Activated T-helper 17 cell treated with anti-CD3 and anti-CD28 coated beads, Interleukin-2, amount 50 U/mL, for 72 hours (primary cell): ENCODE data around the gene RHOBTB1. TPM values are rescaled to one million over a fixed set of nuclear protein-coding genes. Genes with fewer than 3 reads are reported as not detected.

Experiments
- ATAC-seq: fragments of 150-1000 bp; cut with Tn5 transposase; replicated peaks from 2 replicates; pipeline ENCODE4 v1.10.0; 2021; ENCODE audit warnings: mild to moderate bottlenecking, moderate library complexity
- H3K27ac Mint-ChIP-seq: one replicate; pipeline ENCODE4 v1.8.0; 2022; ENCODE audit warnings: mixed read lengths
- H3K27me3 Mint-ChIP-seq: one replicate; pipeline ENCODE4 v1.8.0; 2022; ENCODE audit warnings: mixed read lengths
- H3K36me3 Mint-ChIP-seq: one replicate; pipeline ENCODE4 v1.8.0; 2022; ENCODE audit warnings: low read depth, mild to moderate bottlenecking, mixed read lengths
- H3K4me1 Mint-ChIP-seq: one replicate; pipeline ENCODE4 v1.8.0; 2022; ENCODE audit warnings: mixed read lengths
- H3K4me3 Mint-ChIP-seq: one replicate; pipeline ENCODE4 v1.8.0; 2022; ENCODE audit warnings: mild to moderate bottlenecking, mixed read lengths
- H3K9me3 Mint-ChIP-seq: one replicate; pipeline ENCODE4 v1.8.0; 2022; ENCODE audit warnings: mixed read lengths
- total RNA-seq, 2 donors: library from RNA; stranded (reverse); gene quantifications; one replicate each; pipeline ENCODE4 v1.2.3, GENCODE V29; 2022

RHOBTB1 gene
- total RNA-seq, 2 donors from 2014 or later = 0.56 TPM; not detected in 1

DNA sequence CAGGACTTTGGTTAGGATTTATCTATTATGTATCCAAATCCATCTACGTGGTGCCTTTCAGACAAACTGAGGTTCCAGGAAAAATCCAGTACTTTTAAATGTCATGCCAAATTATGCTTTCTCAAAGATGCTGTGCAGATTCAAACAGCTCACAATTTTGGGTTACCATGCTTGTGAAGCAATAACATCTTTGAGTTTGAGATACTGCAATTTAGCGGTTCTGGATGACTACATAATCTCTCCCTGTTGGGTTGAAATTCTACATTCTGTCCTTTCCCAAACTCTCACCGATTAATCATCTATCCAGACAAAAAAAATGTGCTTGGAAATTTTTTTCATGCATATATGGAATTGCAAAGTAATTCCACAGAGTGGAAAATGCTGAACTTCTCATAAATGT is 3.5 kb downstream of the RHOBTB1 start:
- Mint-ChIP-seq H3K36me3 (no peaks in the 10 kb centered on the region), H3K4me3 (no peak overlapping the region), H3K27me3 (peaks cover 44% of the 10 kb centered on the region), H3K4me1 (peaks cover 7% of the 10 kb centered on the region), H3K27ac (no peak overlapping the region), H3K9me3 (peaks cover 3% of the 10 kb centered on the region)
- no peak for ATAC-seq

DNA sequence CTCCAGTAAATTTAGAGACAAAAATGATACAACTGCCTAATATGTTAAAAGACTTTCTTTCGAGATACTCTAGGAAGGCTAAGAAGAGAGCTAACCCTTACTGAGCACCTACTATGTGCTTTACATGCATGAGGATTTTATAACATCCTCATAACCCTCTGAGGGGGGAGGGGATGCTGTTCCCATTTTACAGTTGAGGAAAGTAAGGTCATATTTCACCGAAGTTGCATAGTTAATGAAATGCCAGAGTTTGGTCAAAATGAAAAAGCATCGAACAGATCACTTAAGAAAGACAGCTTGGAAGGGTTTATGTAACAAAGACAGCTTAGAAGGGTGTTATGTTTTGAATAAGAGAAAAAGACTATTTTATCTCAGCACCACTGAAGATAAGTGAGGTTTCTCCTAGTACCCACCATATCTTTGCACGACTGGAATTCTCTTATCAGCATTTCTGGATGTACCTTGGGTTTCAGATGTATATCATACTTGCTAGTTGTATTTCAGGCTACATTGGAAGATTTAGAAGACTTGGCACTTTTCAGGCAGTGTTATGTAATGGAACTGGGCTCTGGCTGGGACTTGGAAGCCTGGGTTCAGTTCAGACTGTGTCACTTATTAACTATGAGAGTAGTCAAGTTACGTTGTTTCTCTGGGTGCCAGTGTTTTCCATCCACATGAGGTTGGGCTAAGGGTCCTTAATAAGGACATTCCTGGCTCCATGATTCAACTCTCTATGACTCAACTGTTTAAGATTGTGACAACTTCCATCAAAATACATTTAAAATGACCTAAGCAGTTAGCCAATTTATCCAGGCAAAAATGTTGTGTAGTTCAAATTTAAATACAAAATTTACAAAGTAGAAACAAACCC is 6.0 kb downstream of the RHOBTB1 start:
- H3K9me3 Mint-ChIP-seq = peaks cover 7% of the 10 kb centered on the region
- ATAC-seq = no peak
- H3K36me3 Mint-ChIP-seq = no peaks in the 10 kb centered on the region
- no peak overlapping the region for H3K4me3 Mint-ChIP-seq
- peaks cover 5% of the 10 kb centered on the region for H3K4me1 Mint-ChIP-seq
- no peak overlapping the region for H3K27ac Mint-ChIP-seq
- H3K27me3 Mint-ChIP-seq = peaks cover 38% of the 10 kb centered on the region

DNA sequence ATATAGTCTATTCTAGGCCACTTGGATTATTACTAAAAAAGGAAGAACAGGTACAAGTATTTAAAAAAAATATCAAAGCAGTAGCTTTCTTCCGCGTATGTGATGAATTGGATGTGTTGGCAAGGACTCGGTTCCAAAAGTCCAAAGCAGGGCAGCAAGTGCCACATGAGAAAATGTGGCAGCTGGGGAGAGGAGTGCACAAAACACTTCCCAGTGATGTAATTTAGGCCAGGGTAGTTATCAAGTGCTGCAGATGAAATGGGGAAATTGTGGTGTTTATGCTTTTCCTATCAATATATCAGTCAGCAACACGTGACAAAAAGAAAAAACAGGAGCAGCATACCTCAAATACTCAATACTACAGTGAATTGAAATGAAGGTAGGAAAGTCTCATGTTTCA is 7.0 kb downstream of the RHOBTB1 start:
- no peak for ATAC-seq
- Mint-ChIP-seq H3K4me1 (peaks cover 3% of the 10 kb centered on the region), H3K27ac (no peak overlapping the region), H3K9me3 (peaks cover 7% of the 10 kb centered on the region), H3K36me3 (no peaks in the 10 kb centered on the region), H3K4me3 (no peak overlapping the region), H3K27me3 (peaks cover 34% of the 10 kb centered on the region)

DNA sequence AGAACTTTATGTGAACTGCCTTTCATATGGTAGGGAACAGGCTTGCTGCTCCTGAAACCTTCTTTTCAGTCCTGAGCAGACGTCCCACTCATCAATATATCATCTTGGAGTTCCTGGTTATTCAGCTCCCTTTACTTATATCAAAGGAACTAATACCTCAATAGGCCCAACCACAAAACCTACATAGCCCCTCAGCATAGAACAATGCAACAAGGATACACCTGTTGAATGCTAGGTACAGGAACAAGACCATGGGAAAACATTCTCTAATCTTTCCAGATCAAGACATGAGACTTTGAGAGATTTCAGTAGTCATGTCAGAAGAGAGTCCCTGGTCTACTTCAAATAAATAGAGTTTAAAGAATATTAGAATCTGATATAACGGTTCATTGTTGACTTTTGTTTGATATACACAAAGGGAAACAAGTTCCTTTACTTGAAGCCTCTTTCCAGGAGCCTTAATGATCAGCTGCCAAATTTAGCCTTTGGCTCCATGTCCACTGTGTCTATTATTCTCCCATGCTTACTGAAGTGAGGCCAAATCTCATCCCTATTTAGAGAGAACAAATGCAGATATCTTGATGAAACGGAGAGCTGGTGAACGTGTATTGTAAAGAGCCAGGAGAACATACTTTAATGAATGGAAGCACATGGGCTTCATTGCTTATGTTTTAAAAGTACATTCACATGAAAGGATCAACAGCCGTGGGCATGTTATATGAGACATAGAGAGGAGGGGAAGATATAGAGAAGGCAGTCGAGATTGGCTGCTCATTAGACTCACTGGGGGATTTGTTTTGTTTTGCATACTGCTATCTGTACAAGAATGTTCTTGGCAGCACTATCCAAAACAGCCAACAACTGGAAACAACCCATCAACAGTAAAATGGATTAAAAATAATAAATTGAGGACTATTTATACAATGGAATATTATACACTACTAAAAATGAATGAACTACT is 9.5 kb downstream of the RHOBTB1 start:
- H3K27ac Mint-ChIP-seq = no peak overlapping the region
- no peak overlapping the region for H3K4me3 Mint-ChIP-seq
- no peak for ATAC-seq
- peaks cover 2% of the 10 kb centered on the region for H3K4me1 Mint-ChIP-seq
- peaks cover 6% of the 10 kb centered on the region for H3K9me3 Mint-ChIP-seq
- peaks cover 24% of the 10 kb centered on the region for H3K27me3 Mint-ChIP-seq
- no peaks in the 10 kb centered on the region for H3K36me3 Mint-ChIP-seq

DNA sequence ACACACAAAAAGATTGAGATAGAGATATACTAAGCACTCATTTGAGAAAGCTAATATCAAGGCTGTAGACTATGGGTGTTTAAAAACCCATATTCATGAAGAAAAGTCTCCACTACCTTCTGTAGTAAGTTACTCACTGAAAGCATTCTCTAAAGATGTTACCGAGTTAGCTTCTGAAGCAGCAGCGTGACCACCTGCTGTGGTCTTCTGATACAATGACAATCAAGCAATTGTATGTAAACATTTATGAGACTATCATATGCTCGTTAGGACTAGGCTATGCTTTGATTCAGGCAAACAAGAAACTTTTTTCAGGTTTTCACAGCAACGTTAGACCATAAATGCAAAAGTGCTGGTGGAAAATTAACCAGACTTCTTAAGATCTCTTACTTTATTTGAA is 11.2 kb downstream of the RHOBTB1 start:
- peaks cover 4% of the 10 kb centered on the region for H3K9me3 Mint-ChIP-seq
- ATAC-seq = no peak

DNA sequence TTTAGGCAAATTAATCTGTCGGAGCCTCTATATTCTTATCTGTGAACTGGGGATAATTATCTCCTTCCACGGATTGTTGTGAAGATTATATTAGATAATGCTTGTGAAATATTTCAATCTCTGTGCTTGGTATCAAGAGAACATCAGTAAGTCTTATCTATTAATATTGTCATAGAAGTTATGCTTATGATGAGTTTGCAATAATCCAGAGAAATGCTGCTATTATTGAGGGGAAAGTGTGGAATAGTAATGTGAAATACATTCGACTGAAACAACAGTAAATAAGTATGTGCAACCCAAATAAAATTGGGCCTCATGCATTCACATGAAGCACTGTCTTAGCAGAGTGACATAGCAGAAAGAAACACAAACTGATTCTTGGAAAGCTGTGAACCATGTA is 13.7 kb downstream of the RHOBTB1 start:
- Mint-ChIP-seq H3K4me3 (no peak overlapping the region), H3K36me3 (no peaks in the 10 kb centered on the region)

More for the DNA sequence above, 11.2 kb downstream of the RHOBTB1 start:
- H3K4me1 Mint-ChIP-seq = no peaks in the 10 kb centered on the region
- H3K27me3 Mint-ChIP-seq = peaks cover 11% of the 10 kb centered on the region
- no peaks in the 10 kb centered on the region for H3K36me3 Mint-ChIP-seq
- no peak overlapping the region for H3K4me3 Mint-ChIP-seq
- H3K27ac Mint-ChIP-seq = no peak overlapping the region

GRCh38 chr10:60921633-60922032 is 22.4 kb downstream of the RHOBTB1 start:
- no peaks in the 10 kb centered on the region for H3K4me1 Mint-ChIP-seq
- no peaks in the 10 kb centered on the region for H3K36me3 Mint-ChIP-seq
- H3K27ac Mint-ChIP-seq = no peak overlapping the region
- ATAC-seq = no peak
- no peaks in the 10 kb centered on the region for H3K9me3 Mint-ChIP-seq
- H3K4me3 Mint-ChIP-seq = no peak overlapping the region
- H3K27me3 Mint-ChIP-seq = peaks cover 9% of the 10 kb centered on the region

More for the DNA sequence above, 13.7 kb downstream of the RHOBTB1 start:
- no peaks in the 10 kb centered on the region for H3K4me1 Mint-ChIP-seq
- peaks cover 14% of the 10 kb centered on the region for H3K27me3 Mint-ChIP-seq
- ATAC-seq = no peak
- no peak overlapping the region for H3K27ac Mint-ChIP-seq
- peaks cover 4% of the 10 kb centered on the region for H3K9me3 Mint-ChIP-seq

DNA sequence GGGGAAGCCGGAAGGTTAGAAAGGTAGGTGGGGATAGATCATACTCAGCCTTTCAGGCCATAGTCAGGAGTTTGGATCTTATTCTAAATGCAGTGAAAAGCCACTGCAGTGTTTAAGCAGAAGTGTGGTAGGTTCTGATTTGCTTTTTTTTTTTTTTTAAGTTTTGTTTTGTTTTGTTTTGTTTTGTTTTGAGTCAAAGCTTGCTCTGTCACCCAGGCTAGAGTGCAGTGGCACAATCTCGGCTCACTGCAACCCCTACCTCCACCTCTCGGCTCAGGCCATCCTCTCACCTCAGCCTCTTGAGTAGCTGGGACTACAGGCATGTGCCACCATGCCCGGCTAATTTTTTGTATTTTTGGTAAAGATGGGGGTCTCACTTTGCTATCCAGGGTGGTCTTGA is 23.5 kb downstream of the RHOBTB1 start:
- ATAC-seq = no peak

DNA sequence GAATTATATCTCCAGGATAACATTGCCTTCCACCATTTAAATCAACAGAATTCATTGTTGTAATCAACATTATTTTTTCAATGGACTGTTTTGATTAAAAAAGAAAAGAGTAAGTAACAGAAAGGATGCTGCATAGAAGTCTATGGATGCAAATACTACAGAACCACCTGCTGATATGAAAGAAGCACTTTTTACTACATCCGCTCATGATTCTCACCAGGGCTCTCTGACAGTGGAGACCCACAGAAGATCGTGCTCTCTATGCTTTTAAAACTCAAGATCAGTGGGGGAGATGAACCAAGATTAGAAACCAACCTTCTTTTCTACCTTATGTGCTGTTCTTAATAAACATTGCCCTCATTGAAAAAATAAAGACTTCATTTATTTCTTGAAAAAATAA is 24.4 kb downstream of the RHOBTB1 start:
- H3K36me3 Mint-ChIP-seq = no peaks in the 10 kb centered on the region

More for the DNA sequence above, 23.5 kb downstream of the RHOBTB1 start:
- Mint-ChIP-seq H3K9me3 (no peaks in the 10 kb centered on the region), H3K36me3 (no peaks in the 10 kb centered on the region), H3K27ac (no peak overlapping the region), H3K4me1 (no peaks in the 10 kb centered on the region), H3K4me3 (no peak overlapping the region), H3K27me3 (peaks cover 7% of the 10 kb centered on the region)

DNA sequence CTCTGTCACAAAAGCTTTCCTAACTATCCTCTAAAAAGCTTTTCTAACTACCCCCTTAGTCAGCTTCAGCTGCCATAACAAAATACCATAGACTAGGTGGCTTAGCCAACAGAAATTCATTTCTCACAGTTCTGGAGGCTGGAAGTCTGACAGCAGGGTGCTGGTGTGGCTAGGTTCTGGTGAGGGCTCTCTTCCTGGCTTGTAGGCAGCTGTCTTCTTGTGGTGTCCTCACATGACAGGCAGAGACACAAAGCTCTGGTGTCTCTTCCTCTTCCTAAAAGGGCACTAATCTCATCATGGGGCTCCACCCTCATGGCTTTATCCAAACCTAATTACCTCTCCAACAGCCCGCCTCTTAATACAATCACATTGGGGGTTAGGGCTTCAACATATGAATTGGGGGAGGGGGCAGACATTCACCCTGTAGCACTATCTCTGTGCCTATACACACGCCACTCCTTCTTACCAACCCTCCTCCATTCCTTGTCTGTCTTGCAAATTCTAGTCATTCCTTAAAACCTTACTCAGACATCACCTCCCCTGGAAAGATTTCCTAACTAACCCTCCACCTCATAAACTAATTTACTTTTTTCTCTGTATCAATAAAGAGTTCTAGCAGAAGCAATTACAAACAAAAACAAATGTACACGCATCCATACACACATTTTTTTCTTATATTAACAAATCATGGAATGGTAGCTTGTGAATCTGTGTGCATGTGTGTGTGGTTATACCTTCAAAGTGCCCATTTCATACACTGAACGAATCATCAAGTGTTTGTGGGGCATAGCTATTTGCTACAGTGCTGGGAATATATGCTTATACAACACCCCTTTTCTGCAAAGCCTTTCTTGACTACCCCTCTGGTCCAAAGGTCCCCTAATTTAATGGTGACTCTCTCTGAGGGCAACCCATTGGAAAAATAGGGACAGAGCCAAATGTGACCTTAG is 26.4 kb downstream of the RHOBTB1 start:
- H3K27ac Mint-ChIP-seq = no peak overlapping the region

More for the DNA sequence above, 24.4 kb downstream of the RHOBTB1 start:
- H3K4me3 Mint-ChIP-seq = no peak overlapping the region
- no peak for ATAC-seq
- H3K27ac Mint-ChIP-seq = no peak overlapping the region
- no peaks in the 10 kb centered on the region for H3K4me1 Mint-ChIP-seq
- H3K9me3 Mint-ChIP-seq = no peaks in the 10 kb centered on the region
- H3K27me3 Mint-ChIP-seq = peaks cover 5% of the 10 kb centered on the region

GRCh38 chr10:60916025-60916424 is 28.0 kb downstream of the RHOBTB1 start:
- ATAC-seq = no peak
- no peak overlapping the region for H3K4me3 Mint-ChIP-seq
- no peak overlapping the region for H3K27ac Mint-ChIP-seq
- no peaks in the 10 kb centered on the region for H3K36me3 Mint-ChIP-seq
- peaks cover 12% of the 10 kb centered on the region for H3K27me3 Mint-ChIP-seq
- no peaks in the 10 kb centered on the region for H3K9me3 Mint-ChIP-seq
- H3K4me1 Mint-ChIP-seq = peaks cover 4% of the 10 kb centered on the region

More for the DNA sequence above, 26.4 kb downstream of the RHOBTB1 start:
- Mint-ChIP-seq H3K9me3 (no peaks in the 10 kb centered on the region), H3K4me1 (no peaks in the 10 kb centered on the region), H3K27me3 (peaks cover 8% of the 10 kb centered on the region), H3K36me3 (no peaks in the 10 kb centered on the region), H3K4me3 (no peak overlapping the region)
- no peak for ATAC-seq

DNA sequence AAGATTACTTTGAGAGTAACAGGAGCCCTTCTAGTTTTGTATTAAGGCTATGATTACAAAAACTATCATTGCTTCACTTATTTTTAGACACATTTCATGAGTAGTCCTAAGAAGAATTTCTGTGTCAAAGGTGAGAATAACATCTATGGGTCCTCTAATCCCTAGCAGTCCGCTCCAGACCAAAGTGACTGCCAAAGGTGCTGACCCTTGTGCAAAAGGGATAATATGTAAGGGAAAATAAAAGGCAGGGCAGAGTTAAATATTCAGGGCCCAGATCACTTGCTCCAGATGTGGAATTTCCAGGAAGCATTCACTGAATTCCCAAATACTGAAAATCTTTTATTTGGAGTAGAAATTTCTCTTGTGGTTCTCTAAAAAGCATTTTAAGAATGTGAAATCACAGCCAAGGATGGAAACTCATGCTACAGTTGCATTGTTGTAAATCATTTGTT is 29.3 kb downstream of the RHOBTB1 start:
- Mint-ChIP-seq H3K27ac (no peak overlapping the region), H3K4me1 (peaks cover 10% of the 10 kb centered on the region), H3K9me3 (no peaks in the 10 kb centered on the region), H3K36me3 (no peaks in the 10 kb centered on the region), H3K4me3 (no peak overlapping the region), H3K27me3 (peaks cover 12% of the 10 kb centered on the region)
- no peak for ATAC-seq

- no peak overlapping the region for H3K27ac Mint-ChIP-seq
- H3K4me1 Mint-ChIP-seq = peaks cover 10% of the 10 kb centered on the region
- ATAC-seq = no peak
- H3K27me3 Mint-ChIP-seq = peaks cover 12% of the 10 kb centered on the region
- no peaks in the 10 kb centered on the region for H3K36me3 Mint-ChIP-seq
- no peak overlapping the region for H3K4me3 Mint-ChIP-seq
- H3K9me3 Mint-ChIP-seq = no peaks in the 10 kb centered on the region
Measured at GRCh38 chr10:60913657-60914056, 30.3 kb downstream of the RHOBTB1 start.

- Mint-ChIP-seq H3K27me3 (peaks cover 12% of the 10 kb centered on the region), H3K4me1 (peaks cover 10% of the 10 kb centered on the region), H3K4me3 (no peak overlapping the region), H3K27ac (no peak overlapping the region), H3K36me3 (no peaks in the 10 kb centered on the region), H3K9me3 (no peaks in the 10 kb centered on the region)
- no peak for ATAC-seq
Measured at GRCh38 chr10:60913071-60913470, 30.9 kb downstream of the RHOBTB1 start.
